ENCODE measurements around the gene PTCD3.

PTCD3 gene

GRCh38 chr2:86087936-86088850 is 17.8 kb upstream of the PTCD3 start:
- no peak for DNase-seq

- DNase-seq, result no peak
These were observed 11.8 kb upstream of the PTCD3 start for GRCh38 chr2:86094229-86094628.

- no peak for DNase-seq
These were observed 8.7 kb upstream of the PTCD3 start for GRCh38 chr2:86097114-86097896.

GRCh38 chr2:86097913-86098312 is 8.1 kb upstream of the PTCD3 start:
- no peak for DNase-seq

DNA sequence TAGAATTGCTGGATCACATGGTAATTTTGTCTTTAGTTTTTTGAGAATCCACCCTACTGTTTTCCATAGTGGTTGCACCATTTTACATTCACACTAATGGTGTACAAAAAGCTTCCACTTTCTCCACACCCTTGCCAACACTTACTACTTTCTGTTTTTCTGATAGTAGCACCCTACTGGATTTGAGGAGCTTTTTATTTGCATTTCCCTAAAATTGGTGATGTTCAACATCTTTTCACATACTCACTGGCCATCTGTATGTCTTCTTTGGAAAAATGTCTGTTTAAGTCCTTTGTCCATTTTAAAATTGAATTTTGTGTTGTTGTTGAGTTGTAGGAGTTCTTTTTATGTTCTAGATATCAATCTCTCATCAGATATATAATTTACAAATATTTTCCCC is 3.9 kb upstream of the PTCD3 start:
- no peak for DNase-seq

DNA sequence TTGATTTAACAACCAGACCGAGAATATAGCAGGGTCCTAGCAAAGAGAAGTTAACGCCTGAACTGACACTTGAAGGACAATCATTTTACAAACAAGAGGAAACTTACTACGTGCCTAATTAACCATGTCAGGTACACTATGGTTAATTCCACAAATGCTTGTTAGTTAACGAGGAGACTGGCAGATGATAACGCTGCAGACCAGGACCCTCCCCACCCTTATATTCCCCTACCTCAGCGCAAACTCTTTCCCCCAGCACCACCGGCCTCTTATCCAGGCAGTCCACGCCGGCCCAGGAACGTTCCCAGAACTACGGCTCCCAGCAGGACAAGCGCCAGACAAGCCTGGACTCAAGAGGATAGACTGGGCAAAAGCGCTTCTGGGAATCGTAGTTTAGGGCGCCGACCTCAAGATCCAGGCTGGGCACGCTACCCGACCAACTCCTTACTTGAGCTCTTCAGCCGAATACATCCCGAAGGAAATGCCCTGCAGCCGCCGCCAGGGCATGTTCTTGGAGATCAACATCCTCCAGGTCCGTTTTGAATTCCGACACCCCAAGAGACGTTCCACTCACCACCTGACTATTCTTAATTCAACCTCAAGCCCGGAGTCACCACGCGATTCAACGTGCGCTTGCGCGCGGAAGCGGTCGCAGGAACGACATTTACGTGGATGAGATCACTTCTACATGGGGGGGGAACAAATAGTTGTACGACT is 625 bp upstream of the PTCD3 start, which contains the start of gene POLR1A:
POLR1A (minus strand) TSS at position 635 of the 717 bp plus-strand sequence; CDS start at position 525, 110 bp downstream.
- peak; percentile 87 for DNase-seq

- DNase-seq, result no peak
These were observed 996 bp downstream of the PTCD3 start for GRCh38 chr2:86107031-86107430.

DNA sequence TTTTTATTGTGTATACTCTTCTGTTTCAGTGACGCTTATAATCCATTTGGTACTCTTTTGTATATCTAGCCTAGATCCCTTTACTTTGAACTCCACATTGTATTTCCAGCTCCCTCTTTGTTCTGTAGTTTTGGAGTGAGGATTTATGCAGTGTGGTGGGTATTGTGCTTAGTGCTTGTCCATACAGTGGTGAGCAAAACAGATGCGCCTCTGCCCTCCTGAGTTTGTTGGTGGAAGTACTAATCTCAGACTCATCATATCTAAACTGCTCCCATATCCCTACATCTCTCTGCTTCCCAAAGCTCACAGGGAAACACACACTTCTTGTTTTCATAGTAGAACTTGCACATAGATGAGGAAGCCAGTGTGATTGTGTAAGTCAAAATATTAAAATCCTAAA is 12.1 kb downstream of the PTCD3 start:
- no peak for DNase-seq

DNA sequence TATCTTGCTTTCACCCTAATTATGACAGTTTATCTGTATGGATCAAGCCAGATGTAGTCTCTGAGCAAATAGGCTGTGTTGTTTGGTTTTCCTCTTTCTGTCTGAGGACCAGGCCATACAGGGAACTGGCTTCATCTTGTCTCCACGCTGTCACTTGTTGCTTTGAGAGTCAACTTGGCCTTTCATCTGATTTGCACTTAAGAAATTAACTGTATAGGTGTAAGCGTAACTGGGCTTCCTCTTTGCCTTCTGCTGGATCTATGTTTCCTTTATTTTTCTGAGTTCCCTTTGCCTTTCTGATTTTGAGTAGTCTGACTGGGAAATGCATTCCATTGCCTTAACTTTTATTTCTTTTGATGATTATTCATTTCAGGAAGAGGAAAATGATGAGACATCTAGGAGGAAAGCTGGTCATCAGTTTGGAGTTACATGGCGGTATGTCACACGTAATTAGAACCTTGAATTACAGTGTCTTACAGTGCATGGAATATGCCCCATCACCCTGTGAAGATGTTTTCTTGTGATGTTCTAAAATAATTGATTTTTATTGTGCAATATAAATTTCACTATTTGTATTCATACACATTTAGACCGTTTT is 17.4 kb downstream of the PTCD3 start:
- DNase-seq, result no peak

DNA sequence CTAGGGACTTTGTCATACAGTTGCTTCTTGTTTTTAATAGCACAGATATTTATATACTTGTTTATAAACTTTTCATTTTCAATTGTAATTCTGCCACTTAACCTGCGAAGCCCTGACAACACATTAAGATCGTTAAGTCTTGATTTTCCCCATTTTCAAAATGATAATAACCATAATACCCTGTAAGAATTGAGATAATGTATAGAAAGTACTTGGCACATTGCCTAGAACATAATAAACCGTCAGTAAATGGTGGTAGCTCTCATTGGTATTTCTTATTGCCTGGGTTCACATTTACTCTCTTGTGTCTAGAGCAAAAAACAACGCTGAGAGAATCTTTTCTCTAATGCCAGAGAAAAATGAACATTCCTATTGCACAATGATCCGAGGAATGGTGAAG is 18.6 kb downstream of the PTCD3 start:
- no peak for DNase-seq

DNA sequence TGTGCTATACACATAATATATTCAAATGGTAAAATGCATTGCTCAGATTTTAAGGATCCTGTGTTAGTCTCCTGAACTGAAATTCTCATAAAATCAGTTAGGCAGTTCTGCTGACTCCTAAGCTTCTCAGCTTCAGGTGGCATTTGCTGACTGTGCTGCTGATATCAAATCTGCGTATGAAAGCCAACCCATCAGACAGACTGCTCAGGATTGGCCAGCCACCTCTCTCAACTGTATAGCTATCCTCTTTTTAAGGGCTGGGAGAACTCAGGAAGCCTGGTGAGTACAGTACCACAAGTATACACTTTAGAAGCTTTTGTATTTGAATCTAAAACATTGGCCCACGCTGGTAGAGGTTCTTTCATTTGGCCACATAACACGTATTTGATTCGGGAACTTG is 28.7 kb downstream of the PTCD3 start:
- no peak for DNase-seq

- no peak for DNase-seq
These were observed 29.6 kb downstream of the PTCD3 start for GRCh38 chr2:86135653-86136052.

DNA sequence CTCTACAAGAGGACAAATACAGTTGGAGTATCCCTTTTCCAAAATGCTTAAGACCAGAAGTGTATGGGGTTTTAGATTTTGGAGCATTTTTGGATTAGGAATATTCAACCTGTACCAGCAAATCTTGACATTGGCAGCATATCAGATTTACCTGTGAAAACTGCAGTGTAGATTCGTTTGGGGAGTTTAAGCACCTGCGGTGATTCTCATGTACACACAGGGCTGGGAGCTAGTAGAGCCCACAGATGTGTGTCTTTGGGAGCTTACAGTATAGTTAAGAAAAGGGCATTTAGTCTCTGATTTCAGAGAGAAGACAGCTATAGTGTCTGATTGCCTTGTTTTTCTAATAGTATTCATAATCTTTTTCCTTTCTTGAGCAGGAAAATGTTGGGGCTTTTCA is 30.1 kb downstream of the PTCD3 start:
- DNase-seq, result no peak

DNA sequence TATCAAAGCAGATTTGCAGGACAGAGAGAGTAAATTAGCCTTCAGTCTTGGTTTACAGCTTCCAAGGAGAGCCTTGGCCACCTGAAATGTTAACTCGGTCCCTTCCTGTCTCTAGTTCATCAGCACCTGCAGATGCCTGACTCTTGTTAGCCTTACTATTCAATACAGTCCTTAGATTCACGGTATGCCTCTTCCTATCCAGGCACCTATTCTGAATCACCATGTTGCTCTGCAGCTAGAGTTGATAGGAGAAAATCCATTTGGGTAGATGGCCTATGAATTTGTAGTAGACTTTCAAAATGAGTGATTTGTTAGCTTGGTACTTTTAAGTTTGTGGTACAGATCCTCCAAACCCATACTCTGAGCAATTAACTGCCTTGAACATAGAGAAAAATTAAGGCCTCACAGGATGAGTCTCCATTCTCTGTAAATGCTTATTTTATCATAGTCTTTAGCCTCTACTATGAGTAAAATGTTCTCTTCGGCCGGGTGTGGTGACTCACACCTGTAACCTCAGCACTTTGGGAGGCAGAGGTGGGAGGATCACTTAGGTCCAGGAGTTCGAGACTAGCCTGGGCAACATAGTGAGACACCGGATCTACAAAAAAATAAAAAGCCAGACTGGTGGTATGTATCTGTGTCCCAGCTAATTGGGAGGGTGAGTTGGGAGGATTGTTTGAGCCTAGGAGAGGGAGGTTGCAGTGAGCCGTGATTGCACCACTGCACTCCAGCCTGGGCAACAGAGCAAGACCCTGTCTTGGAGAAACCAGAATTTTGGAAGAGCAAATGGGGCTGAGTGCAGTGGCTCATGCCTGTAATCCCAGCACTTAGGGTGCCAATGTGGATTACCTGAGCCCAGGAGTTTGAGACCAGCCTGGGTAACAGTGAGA is 32.9 kb downstream of the PTCD3 start:
- no peak for DNase-seq

DNA sequence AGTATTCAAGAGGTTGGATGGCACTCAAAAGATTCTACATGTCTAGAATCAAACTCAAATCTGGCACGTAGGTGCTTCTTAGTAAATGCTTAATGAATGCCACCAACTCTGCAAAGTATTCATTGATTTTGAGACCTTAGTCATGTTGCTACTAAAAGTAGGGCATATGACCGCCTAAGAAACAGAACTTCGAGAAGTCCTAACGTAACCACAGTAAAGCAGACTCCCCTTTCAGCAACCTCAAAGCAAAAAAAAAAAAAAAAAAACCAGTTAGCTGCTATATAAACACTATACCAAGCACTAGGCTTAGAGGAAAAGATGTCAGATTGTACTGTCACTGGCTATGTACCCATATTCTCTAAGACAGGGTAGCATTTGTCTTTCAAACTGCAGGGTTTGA is 33.9 kb downstream of the PTCD3 start:
- DNase-seq, result no peak

GRCh38 chr2:86140969-86141392 is 34.9 kb downstream of the PTCD3 start:
- no peak for DNase-seq

DNA sequence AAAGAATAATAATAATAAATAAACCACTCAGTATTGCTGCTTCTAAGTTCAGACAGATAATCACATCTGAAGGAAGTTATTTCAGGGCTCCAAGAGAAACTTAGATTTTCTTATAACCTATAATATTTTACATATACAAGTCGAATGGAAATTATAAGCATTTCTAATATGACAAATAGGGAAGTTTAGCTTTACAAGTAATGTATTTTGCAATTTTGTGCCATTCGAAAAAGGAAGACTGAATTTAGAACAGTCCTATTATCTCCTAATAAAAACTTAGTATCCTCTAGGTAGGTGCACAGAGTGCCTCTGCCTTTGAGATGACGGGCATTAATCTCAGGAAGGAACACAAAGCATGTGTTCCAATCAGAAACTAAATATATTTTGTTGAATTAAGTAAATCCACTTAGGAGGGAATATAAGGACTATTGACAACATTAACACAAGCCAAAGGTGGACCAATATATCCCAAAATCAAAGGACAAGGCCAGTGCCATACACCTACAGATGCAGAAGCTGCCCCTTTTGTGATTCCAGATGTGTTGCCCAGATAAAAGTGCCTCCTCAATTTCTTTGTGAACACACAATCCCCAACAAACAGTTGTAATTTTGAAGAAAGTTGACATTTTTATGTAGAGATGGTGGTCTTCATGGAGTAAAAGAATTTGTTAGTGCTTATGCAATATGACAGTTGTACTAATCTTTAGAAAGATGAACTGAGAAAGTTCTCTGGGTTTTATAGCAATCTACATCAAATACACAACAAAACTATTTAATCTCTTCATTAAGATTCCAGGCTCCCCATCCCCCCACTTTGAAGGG is 36.6 kb downstream of the PTCD3 start:
- DNase-seq, result no peak

GRCh38 chr2:86143307-86143706 is 37.3 kb downstream of the PTCD3 start:
- no peak for DNase-seq

DNA sequence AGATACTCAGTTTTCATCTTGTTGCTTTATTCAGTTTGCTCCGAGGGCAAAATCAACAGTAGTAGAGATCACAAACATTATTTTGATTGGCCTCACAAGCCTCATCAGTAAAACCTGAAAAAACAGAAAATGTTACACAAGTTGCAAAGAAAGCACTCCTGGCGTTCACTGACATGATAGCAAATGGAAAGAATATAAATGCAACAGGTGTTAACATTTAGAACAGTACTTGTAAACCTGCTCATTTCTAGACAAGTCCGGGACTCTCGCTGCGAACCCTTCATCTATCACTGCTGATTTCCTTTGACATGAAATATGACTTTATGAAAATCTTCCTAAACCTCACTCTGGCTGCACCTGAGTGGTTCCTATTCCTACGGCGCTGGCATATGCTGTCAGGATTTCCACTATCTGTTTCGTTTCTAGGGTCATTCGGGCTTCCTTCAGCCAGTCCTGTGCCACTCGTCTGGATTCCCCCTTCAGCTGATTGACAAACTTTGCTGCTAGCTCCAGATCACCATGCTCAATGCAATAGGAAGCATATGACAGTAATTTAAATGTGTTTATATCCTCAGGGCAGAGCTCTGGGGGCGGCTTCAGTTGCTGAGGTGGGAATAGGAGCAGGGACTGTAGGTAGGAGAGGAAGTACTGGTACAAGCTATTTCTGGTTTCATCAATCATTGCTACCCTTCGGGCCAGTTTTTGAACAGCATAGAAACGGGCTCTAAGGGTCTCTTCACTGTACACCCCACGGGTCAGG is 38.1 kb downstream of the PTCD3 start:
- no peak for DNase-seq

DNA sequence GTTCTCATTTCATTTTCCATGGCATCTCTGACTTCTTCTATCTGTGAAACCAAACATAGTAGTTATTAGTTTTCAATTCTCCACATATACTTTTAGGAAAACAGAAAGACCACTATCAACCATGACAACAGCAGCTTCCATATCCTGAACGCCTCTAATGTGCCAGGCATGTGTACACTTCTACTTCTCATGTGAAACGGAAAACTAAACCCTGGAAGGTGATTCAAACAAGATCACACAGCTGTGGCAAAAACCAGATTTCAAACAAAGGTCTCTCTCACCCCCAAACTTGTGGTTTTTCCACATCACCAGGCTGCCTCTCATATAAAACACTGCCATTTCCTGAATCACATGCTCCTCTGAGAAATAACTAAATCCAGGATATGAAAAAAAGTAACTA is 41.8 kb downstream of the PTCD3 start:
- no peak for DNase-seq

All from CD4-positive, alpha-beta T cell treated with Interleukin-21 for 1 hour (primary cell).